Esophagus (tissue), 2 donors: ENCODE data around the gene THSD7B. TPM values are rescaled to one million over a fixed set of nuclear protein-coding genes. Genes with fewer than 3 reads are reported as not detected.
"Not testable (repeated sequence)": the region's sequence is repeated elsewhere in the genome, so short reads cannot be mapped to it uniquely, and the experiment has no call there.

Experiments used
- H3K27ac ChIP-seq, 2 donors: one replicate each; pipeline ENCODE4 v1.5.1; 2013; ENCODE audit warnings: low read depth in 2 of 2, mild to moderate bottlenecking in 2 of 2, inconsistent platforms in 1 of 2, low read length in 1 of 2, moderate library complexity in 1 of 2
- H3K27me3 ChIP-seq, 2 donors: one replicate each; pipeline ENCODE4 v1.6.1; 2013; ENCODE audit warnings: low read length in 2 of 2, control low read depth in 1 of 2, mild to moderate bottlenecking in 1 of 2; ENCODE audit not compliant: insufficient read depth in 2 of 2, control insufficient read depth in 1 of 2
- H3K36me3 ChIP-seq, 2 donors: one replicate each; pipeline ENCODE4 v1.6.1; 2013; ENCODE audit warnings: low read length in 1 of 2; ENCODE audit not compliant: control insufficient read depth in 2 of 2, insufficient read depth in 2 of 2
- H3K4me1 ChIP-seq, 2 donors: one replicate each; pipeline ENCODE4 v1.6.1; 2013; ENCODE audit warnings: low read length in 1 of 2; ENCODE audit not compliant: control insufficient read depth in 2 of 2, insufficient read depth in 2 of 2
- H3K4me3 ChIP-seq, 2 donors: one replicate each; pipeline ENCODE4 v1.5.1; 2013; ENCODE audit warnings: low read length in 2 of 2, mild to moderate bottlenecking in 2 of 2, low read depth in 1 of 2, moderate library complexity in 1 of 2
- H3K9me3 ChIP-seq, 2 donors: one replicate each; pipeline ENCODE4 v1.6.1; 2013; ENCODE audit warnings: mild to moderate bottlenecking in 2 of 2, low read depth in 1 of 2, low read length in 1 of 2, moderate library complexity in 1 of 2; ENCODE audit not compliant: control insufficient read depth in 2 of 2, insufficient read depth in 1 of 2
- WGBS, 2 donors: extraction: QIAGEN DNeasy Blood & Tissue Kit; methylation state at CpG; one replicate each; pipeline ENCODE4 v1.1.7; 2013; 5-methylcytosine and 5-hydroxymethylcytosine counted together
- polyA plus RNA-seq, 2 donors: library from polyadenylated mRNA; stranded (reverse); fragments of 200-250 nt; gene quantifications; one replicate each; pipeline ENCODE4 v1.2.3, GENCODE V29; 2013
- donor health status: healthy with polysubstance abuse.
- donor health status: Bipolar disorder and iron deficiency.

The THSD7B gene
- polyA plus RNA-seq, 2 donors = 0.22 to 0.32 TPM

GRCh38 chr2:136966485-136966884 is 201.1 kb downstream of the THSD7B start:
- no peak overlapping the region for H3K4me3 ChIP-seq
- H3K27ac ChIP-seq = no peak overlapping the region
- 64% methylated on average over 5 of the region's 5 CpGs for WGBS, 2 donors
- H3K27me3 ChIP-seq = no peaks in the 10 kb centered on the region
- no peaks in the 10 kb centered on the region for H3K4me1 ChIP-seq
- no peaks in the 10 kb centered on the region for H3K36me3 ChIP-seq
- H3K9me3 ChIP-seq = no peaks in the 10 kb centered on the region

GRCh38 chr2:136980303-136980702 is 215.0 kb downstream of the THSD7B start:
- peaks cover 0 to 5% of the 10 kb centered on the region in 2 donors for H3K9me3 ChIP-seq
- H3K27ac ChIP-seq = no peak overlapping the region
- WGBS, 2 donors = 83 to 90% methylated on average over 3 of the region's 3 CpGs
- H3K27me3 ChIP-seq = peaks cover 0 to 2% of the 10 kb centered on the region in 2 donors
- H3K4me3 ChIP-seq = no peak overlapping the region
- no peaks in the 10 kb centered on the region for H3K36me3 ChIP-seq
- H3K4me1 ChIP-seq = no peaks in the 10 kb centered on the region

DNA sequence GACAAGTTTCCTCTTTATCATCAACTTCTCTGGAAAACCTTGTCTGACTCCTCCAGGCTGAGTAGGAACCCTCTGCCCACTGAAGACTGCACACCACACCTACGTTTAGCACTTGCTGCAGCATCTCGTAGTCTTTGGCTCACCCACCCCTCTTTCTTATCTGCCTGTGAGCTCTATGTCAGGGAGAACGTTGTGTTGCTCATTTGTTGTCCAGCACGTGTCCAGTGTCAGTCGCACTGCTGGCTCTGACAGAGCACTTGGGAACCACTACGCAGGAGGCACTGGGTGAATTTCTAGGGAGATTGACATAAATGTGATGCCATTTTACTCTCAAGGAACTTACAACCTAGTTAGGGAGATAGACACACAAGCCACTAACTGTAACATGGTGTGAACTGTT is 216.3 kb downstream of the THSD7B start:
- not testable (repeated sequence) for H3K36me3 ChIP-seq, H3K4me3 ChIP-seq, H3K4me1 ChIP-seq, H3K27ac ChIP-seq, H3K27me3 ChIP-seq, H3K9me3 ChIP-seq
- WGBS, 2 donors = 78 to 85% methylated on average over 6 of the region's 6 CpGs

DNA sequence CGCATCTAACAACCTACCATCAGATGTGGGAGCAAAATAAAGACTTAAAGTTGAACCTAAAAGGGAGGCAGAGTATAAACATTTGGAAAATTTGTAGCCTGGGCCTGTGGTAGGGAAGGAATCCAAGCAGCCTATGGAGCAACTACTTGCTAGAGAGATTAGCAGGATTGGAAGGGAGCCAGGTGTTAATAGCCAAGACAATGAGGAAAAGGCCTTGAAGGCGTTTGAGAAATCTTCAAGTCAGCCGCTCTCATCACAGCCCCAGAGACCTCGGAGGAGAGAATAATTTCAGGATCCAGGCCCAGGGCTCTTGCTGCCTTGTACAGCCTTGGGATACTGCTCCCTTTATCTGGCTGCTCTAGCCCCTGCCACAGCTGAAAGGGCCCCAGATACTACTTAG is 219.7 kb downstream of the THSD7B start:
- Histone ChIP-seq H3K27ac (no peak overlapping the region), H3K27me3 (peaks cover 0 to 2% of the 10 kb centered on the region in 2 donors), H3K4me1 (no peaks in the 10 kb centered on the region), H3K9me3 (peaks cover 0 to 3% of the 10 kb centered on the region in 2 donors), H3K4me3 (no peak overlapping the region), H3K36me3 (peaks cover 0 to 2% of the 10 kb centered on the region in 2 donors)
- WGBS, 2 donors = 35 to 43% methylated on average over 4 of the region's 4 CpGs

DNA sequence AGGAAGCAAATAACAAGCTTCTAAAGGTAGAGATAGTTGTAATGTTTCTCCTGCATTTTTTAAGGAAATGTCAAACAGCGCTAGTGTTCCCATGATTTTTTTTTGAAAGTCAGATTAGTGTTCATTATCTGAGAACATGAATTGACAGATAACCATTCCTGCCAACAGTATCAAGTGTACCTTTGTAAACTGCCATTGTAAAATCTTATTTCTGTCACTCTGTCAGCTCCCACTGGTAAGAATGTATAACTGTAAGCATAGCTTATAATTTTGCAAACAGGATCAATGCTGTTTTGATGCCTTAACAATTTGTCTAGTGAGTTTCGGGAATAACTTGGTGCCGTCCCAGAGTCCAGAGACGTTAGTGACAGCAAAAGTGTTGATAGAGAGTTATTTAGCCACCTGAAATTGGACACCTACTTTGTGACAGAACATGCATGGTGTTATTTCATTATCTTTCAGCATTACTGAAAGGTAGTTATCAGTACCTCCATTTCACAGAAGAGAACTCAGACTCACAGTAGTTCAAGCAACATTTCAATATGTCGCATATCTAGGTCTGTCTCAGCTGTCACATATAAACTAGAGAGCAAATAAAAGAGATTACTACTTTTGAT is 221.4 kb downstream of the THSD7B start:
- H3K9me3 ChIP-seq = peaks cover 0 to 2% of the 10 kb centered on the region in 2 donors
- no peak overlapping the region for H3K27ac ChIP-seq
- H3K27me3 ChIP-seq = no peaks in the 10 kb centered on the region
- H3K4me1 ChIP-seq = no peaks in the 10 kb centered on the region
- H3K36me3 ChIP-seq = peaks cover 0 to 2% of the 10 kb centered on the region in 2 donors
- H3K4me3 ChIP-seq = no peak overlapping the region
- 75 to 87% methylated on average over 5 of the region's 5 CpGs for WGBS, 2 donors

- peaks cover 0 to 2% of the 10 kb centered on the region in 2 donors for H3K36me3 ChIP-seq
- WGBS, 2 donors = 57 to 75% methylated on average over 4 of the region's 4 CpGs
- peaks cover 0 to 2% of the 10 kb centered on the region in 2 donors for H3K9me3 ChIP-seq
- H3K27ac ChIP-seq = no peak overlapping the region
- no peaks in the 10 kb centered on the region for H3K27me3 ChIP-seq
- H3K4me3 ChIP-seq = no peak overlapping the region
- H3K4me1 ChIP-seq = no peaks in the 10 kb centered on the region
Measured at GRCh38 chr2:136990316-136990715, 225.0 kb downstream of the THSD7B start.

DNA sequence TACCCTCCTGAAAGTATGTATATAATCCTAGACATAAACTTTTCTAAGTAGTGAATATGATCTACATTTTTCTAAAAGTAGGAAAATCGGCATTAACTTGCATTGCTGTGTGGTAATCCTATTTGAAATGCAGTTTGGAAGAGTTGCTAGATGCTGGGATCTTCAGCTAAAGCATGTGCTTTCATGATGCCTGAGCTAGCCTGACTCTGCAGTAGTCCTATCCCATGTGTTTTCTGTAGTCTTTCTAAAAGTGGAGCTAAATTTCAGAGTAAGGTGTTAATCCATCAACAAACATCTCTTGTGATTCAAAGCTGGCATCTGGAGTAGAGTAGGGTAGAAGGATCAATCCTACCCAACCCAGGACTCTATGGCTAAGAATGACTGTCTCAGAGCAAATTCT is 229.4 kb downstream of the THSD7B start:
- no peaks in the 10 kb centered on the region for H3K4me1 ChIP-seq
- H3K4me3 ChIP-seq = no peak overlapping the region
- H3K36me3 ChIP-seq = no peaks in the 10 kb centered on the region
- WGBS, 2 donors = 75 to 78% methylated on average over 1 of the region's 1 CpG
- no peaks in the 10 kb centered on the region for H3K27me3 ChIP-seq
- H3K27ac ChIP-seq = no peak overlapping the region
- peaks cover 0 to 2% of the 10 kb centered on the region in 2 donors for H3K9me3 ChIP-seq

- Histone ChIP-seq H3K27me3 (no peaks in the 10 kb centered on the region), H3K4me3 (no peak overlapping the region), H3K27ac (no peak overlapping the region), H3K4me1 (no peaks in the 10 kb centered on the region), H3K36me3 (no peaks in the 10 kb centered on the region), H3K9me3 (no peaks in the 10 kb centered on the region)
- 95% methylated on average over 1 of the region's 1 CpG for WGBS, 2 donors
Measured at GRCh38 chr2:136997557-136997956, 232.2 kb downstream of the THSD7B start.

DNA sequence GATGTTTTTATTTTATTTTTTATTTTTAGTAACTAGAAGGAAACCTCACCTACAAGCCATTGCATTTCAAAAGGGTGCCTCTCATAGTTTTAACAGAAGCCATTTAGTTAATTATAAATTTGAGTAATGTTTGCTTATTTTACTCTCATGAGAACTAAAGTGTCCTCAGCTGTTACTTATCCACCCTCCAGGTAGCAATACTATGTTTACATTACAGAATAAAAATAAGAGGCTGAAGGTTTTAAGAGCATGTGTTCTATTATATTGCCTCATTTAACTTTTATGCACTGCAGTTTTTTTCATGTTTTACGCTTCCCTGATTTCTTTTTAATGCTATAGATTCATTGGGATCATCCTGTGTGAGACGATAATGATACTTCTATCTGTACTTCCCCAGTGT is 235.5 kb downstream of the THSD7B start:
- Histone ChIP-seq H3K36me3 (no peaks in the 10 kb centered on the region), H3K27me3 (no peaks in the 10 kb centered on the region), H3K27ac (no peak overlapping the region), H3K4me3 (no peak overlapping the region), H3K4me1 (no peaks in the 10 kb centered on the region), H3K9me3 (no peaks in the 10 kb centered on the region)
- whole genome bisulfite sequencing, 2 donors = 69 to 78% methylated on average over 2 of the region's 2 CpGs

DNA sequence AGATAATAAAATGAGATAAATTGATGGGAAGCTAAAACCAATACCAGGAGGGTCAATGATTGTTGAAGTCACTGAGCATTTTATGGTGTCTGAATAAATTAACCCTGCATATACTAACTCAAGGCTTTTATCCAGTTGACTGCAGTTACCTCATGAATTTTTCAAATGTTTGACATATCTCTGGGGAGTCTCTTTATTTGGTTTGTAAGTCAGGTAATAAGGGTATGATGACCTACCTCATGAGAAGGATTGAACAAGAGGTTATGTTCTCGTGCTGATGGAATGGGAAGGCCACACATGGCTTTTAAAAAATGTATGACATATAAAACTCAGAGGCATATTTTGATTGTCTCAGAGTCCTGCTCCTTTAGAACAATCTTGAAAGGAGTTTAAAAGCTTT is 237.6 kb downstream of the THSD7B start:
- no peaks in the 10 kb centered on the region for H3K36me3 ChIP-seq
- no peak overlapping the region for H3K4me3 ChIP-seq
- no peaks in the 10 kb centered on the region for H3K9me3 ChIP-seq
- H3K27me3 ChIP-seq = no peaks in the 10 kb centered on the region
- no peaks in the 10 kb centered on the region for H3K4me1 ChIP-seq
- no peak overlapping the region for H3K27ac ChIP-seq
- WGBS, 2 donors = 78 to 81% methylated on average over 1 of the region's 1 CpG
